HEK293 (cell line): ENCODE results near the gene ARID3B.

ENCODE experiments used
- CTCF ChIP-seq: fragments of 450-650 bp; formaldehyde crosslinking; IDR thresholded peaks from 2 replicates; pipeline ENCODE4 v1.5.1; 2016; ENCODE audit warnings: missing biosample characterization, missing genetic modification characterization
- HIC1 ChIP-seq: fragments of 450-650 bp; formaldehyde crosslinking; IDR thresholded peaks from 2 replicates; pipeline ENCODE4 v1.5.1; 2016; ENCODE audit warnings: missing biosample characterization, missing genetic modification characterization
- KLF10 ChIP-seq: fragments of 450-650 bp; IDR thresholded peaks from 2 replicates; pipeline ENCODE4 v1.5.1; 2018; ENCODE audit warnings: missing biosample characterization, mild to moderate bottlenecking, missing genetic modification characterization
- SCRT1 ChIP-seq: fragments of 450-650 bp; formaldehyde crosslinking; IDR thresholded peaks from 2 replicates; pipeline ENCODE4 v1.5.1; 2016; ENCODE audit warnings: missing biosample characterization, missing genetic modification characterization, borderline replicate concordance
- TCF7L2 ChIP-seq: IDR thresholded peaks from 2 replicates; pipeline ENCODE4 v1.6.1; 2011; ENCODE audit warnings: low read depth, mild to moderate bottlenecking, inconsistent platforms, low read length, moderate library complexity, borderline replicate concordance
- ZBTB20 ChIP-seq: fragments of 450-650 bp; formaldehyde crosslinking; IDR thresholded peaks from 2 replicates; pipeline ENCODE4 v1.5.1; 2016; ENCODE audit warnings: missing biosample characterization, missing genetic modification characterization
- ZBTB7A ChIP-seq: fragments of 450-650 bp; formaldehyde crosslinking; IDR thresholded peaks from 2 replicates; pipeline ENCODE4 v1.5.1; 2016; ENCODE audit warnings: low read depth, missing biosample characterization, missing genetic modification characterization
- ZNF174 ChIP-seq: fragments of 450-650 bp; formaldehyde crosslinking; IDR thresholded peaks from 2 replicates; pipeline ENCODE4 v1.5.0; 2017; ENCODE audit warnings: missing biosample characterization, mild to moderate bottlenecking, missing genetic modification characterization
- ZNF24 ChIP-seq: fragments of 450-650 bp; formaldehyde crosslinking; IDR thresholded peaks from 2 replicates; pipeline ENCODE4 v1.5.1; 2016; ENCODE audit warnings: missing biosample characterization, missing genetic modification characterization
- ZNF501 ChIP-seq: fragments of 450-650 bp; formaldehyde crosslinking; IDR thresholded peaks from 2 replicates; pipeline ENCODE4 v1.5.1; 2016; ENCODE audit warnings: missing biosample characterization, missing genetic modification characterization
- ZNF521 ChIP-seq: fragments of 450-650 bp; formaldehyde crosslinking; IDR thresholded peaks from 2 replicates; pipeline ENCODE4 v1.5.1; 2017; ENCODE audit warnings: missing biosample characterization, mild to moderate bottlenecking, missing genetic modification characterization

GRCh38 chr15:74585191-74585590 is 44.2 kb downstream of the ARID3B start:
- TF ChIP-seq CTCF (tag by site-specific recombination) (no peak), ZNF24 (tag by site-specific recombination) (no peak), ZNF174 (tag by site-specific recombination) (no peak), ZNF521 (tag by site-specific recombination) (no peak), KLF10 (tag by site-specific recombination) (no peak), ZNF501 (tag by site-specific recombination) (no peak), TCF7L2 (no peak), HIC1 (tag by site-specific recombination) (no peak), ZBTB7A (tag by site-specific recombination) (no peak), SCRT1 (tag by site-specific recombination) (no peak), ZBTB20 (no peak)
